HepG2 (cell line): ENCODE results near the gene RABGAP1L. TPM values are rescaled to one million over a fixed set of nuclear protein-coding genes. Genes with fewer than 3 reads are reported as not detected.

Experiments
- ATAC-seq: fragments of 200-7000 bp; cut with Tn5 transposase; 3 replicates; pipeline ENCODE4 v1.9.1; 2020; ENCODE audit warnings: mild to moderate bottlenecking, moderate library complexity
- BruUV-seq: library from RNA; stranded (reverse); fragments of 400-500 nt; replicated peaks from 2 replicates; lab custom pipeline; 2021; lab: Mats Ljungman, UMichigan
- CTCF ChIA-PET: fragments of 300-600 bp; formaldehyde crosslinking; extraction: SDS; loops from one replicate; lab custom pipeline; 2021; ENCODE audit warnings: low total read pairs, inconsistent platforms, low intra/inter-chr PET ratio; lab: Yijun Ruan, JAX
- POLR2A ChIA-PET: fragments of 350-600 bp; sonication (Branson Sonifier 250); formaldehyde crosslinking; loops from one replicate; lab custom pipeline; 2020; ENCODE audit warnings: antibody characterized with exemption, inconsistent platforms; lab: Yijun Ruan, JAX
- DNase-seq: peaks from one replicate; pipeline ENCODE4 v3.0.0-alpha.2; 2015; ENCODE audit warnings: low spot score
- FAIRE-seq: peaks from 3 replicates; lab custom pipeline; 2011; peaks lifted over from hg19 to GRCh38; lab: Jason Lieb, UNC
- H2AFZ ChIP-seq: one replicate; pipeline ENCODE4 v1.6.1; 2011; ENCODE audit warnings: low read length, inconsistent platforms
- H3K27ac ChIP-seq: fragments of 300-600 bp; 3 replicates; pipeline ENCODE4 v1.8.0; 2011; ENCODE audit warnings: mixed run types, mild to moderate bottlenecking, mixed read lengths, low read length, inconsistent platforms; ENCODE audit not compliant: insufficient read depth; ENCODE audit errors: extremely low read length
- H3K27me3 ChIP-seq, 2 experiments: fragments of 200-600 bp in 1 of 2; 2 replicates in 1 of 2; 3 replicates in 1 of 2; pipeline versions ENCODE4 v1.6.0 to v1.8.0; 2011; ENCODE audit warnings: low read length in 2 of 2, mild to moderate bottlenecking in 2 of 2, moderate library complexity in 2 of 2, inconsistent platforms in 1 of 2; ENCODE audit not compliant: insufficient read depth in 2 of 2, control insufficient read depth in 1 of 2
- H3K36me3 ChIP-seq, 2 experiments: fragments of 200-600 bp in 1 of 2; replicated peaks in 1 of 2; 2 replicates in 1 of 2; 3 replicates in 1 of 2; pipeline versions ENCODE4 v1.5.1 to v1.8.0; 2011; ENCODE audit warnings: low read length in 2 of 2, inconsistent platforms in 1 of 2; ENCODE audit not compliant: insufficient read depth in 2 of 2, control insufficient read depth in 1 of 2
- H3K4me1 ChIP-seq: 2 replicates; pipeline ENCODE4 v1.5.1; 2012; ENCODE audit warnings: low read length, inconsistent platforms; ENCODE audit not compliant: insufficient read depth
- H3K4me2 ChIP-seq: 2 replicates; pipeline ENCODE4 v1.6.0; 2011; ENCODE audit warnings: low read depth, low read length, inconsistent platforms
- H3K4me3 ChIP-seq, 3 experiments: fragments of 200-600 bp in 1 of 3; sonication (generic), shearing (Covaris generic) in 1 of 3; replicated peaks in 1 of 3; 2 replicates each; pipeline ENCODE4 v1.5.1; 2011 to 2016; ENCODE audit warnings: low read length in 3 of 3, inconsistent platforms in 2 of 3, low read depth in 2 of 3, mild to moderate bottlenecking in 2 of 3, control low read depth in 1 of 3, mixed read lengths in 1 of 3; ENCODE audit not compliant: insufficient read depth in 1 of 3
- H3K79me2 ChIP-seq: one replicate; pipeline ENCODE4 v1.6.1; 2011; ENCODE audit warnings: low read length, inconsistent platforms; ENCODE audit not compliant: insufficient read depth
- H3K9ac ChIP-seq: 2 replicates; pipeline ENCODE4 v1.6.0; 2011; ENCODE audit warnings: mild to moderate bottlenecking, low read depth, low read length, inconsistent platforms; ENCODE audit not compliant: insufficient read depth
- H3K9me3 ChIP-seq: 2 replicates; pipeline ENCODE4 v1.5.1; 2012; ENCODE audit warnings: mild to moderate bottlenecking, low read length
- H4K20me1 ChIP-seq: 2 replicates; pipeline ENCODE4 v1.6.0; 2011; ENCODE audit warnings: inconsistent platforms, mild to moderate bottlenecking, low read length, moderate library complexity; ENCODE audit not compliant: insufficient read depth
- DNMT1 ChIP-seq: sonication (generic); formaldehyde crosslinking; IDR thresholded peaks from 2 replicates; pipeline ENCODE4 v1.5.1; 2020; ENCODE audit warnings: mild to moderate bottlenecking, missing genetic modification reagents
- FOXC1 ChIP-seq: sonication (generic); formaldehyde crosslinking; IDR thresholded peaks from 2 replicates; pipeline ENCODE4 v1.8.0; 2022; ENCODE audit warnings: mild to moderate bottlenecking, missing genetic modification reagents, borderline replicate concordance
- TCF12 ChIP-seq, 2 experiments: fragments of 450-650 bp in 1 of 2; sonication (generic) in 1 of 2; formaldehyde crosslinking in 1 of 2; IDR thresholded peaks; 2 replicates each; pipeline versions ENCODE4 v1.6.1 to v1.8.0; 2017 to 2022; ENCODE audit warnings: antibody characterized with exemption in 1 of 2, mild to moderate bottlenecking in 1 of 2, missing genetic modification reagents in 1 of 2, moderate library complexity in 1 of 2
- TEAD2 ChIP-seq: sonication (generic); formaldehyde crosslinking; IDR thresholded peaks from 2 replicates; pipeline ENCODE4 v1.9.0; 2021; ENCODE audit warnings: missing genetic modification reagents
- ZNF136 ChIP-seq: sonication (generic); formaldehyde crosslinking; IDR thresholded peaks from 2 replicates; pipeline ENCODE4 v1.8.1; 2022; ENCODE audit warnings: low read depth, mild to moderate bottlenecking, moderate library complexity, missing genetic modification reagents
- ZNF160 ChIP-seq: sonication (generic); formaldehyde crosslinking; IDR thresholded peaks from 2 replicates; pipeline ENCODE4 v1.8.0; 2022; ENCODE audit warnings: mild to moderate bottlenecking, inconsistent platforms, missing genetic modification reagents
- in situ Hi-C: cut with HindIII; loops from 2 replicates; pipeline ENCODE4 v1.10.0; 2017; ENCODE audit warnings: low pct_unique_long_range_greater_than_20kb; ENCODE audit not compliant: extremely low pct_ligation_motif_present
- intact Hi-C: fragments of 100-400 bp; cut with micrococcal nuclease; formaldehyde crosslinking; loops from one replicate; pipeline ENCODE4 v1.10.0; 2022; ENCODE audit not compliant: unreplicated experiment
- polyA plus RNA-seq, 8 experiments: library from polyadenylated mRNA; depleted of rRNA in 3 of 8; stranded (reverse) in 7 of 8; unstranded in 1 of 8; fragments of >200 nt; fragmentation: Illumina TruSeq in 4 of 8; extraction: Trizol in 4 of 8; gene quantifications; 2 replicates each; pipeline versions ENCODE4 v1.2.1 to v1.2.3, GENCODE V29; 2011 to 2016; ENCODE audit warnings: low read depth in 4 of 8, missing spikeins in 1 of 8, mixed read lengths in 1 of 8; ENCODE audit not compliant: insufficient read depth in 1 of 8
- total RNA-seq, 5 experiments: library from RNA; depleted of rRNA; stranded (reverse); fragments of >200 nt; fragmentation: Illumina TruSeq; extraction: Trizol; gene quantifications; 2 replicates each; pipeline ENCODE4 v1.2.3, GENCODE V29; 2016; ENCODE audit warnings: low read depth in 1 of 5
- TF ChIP-seq, protein P1 (sequence below): sonication (generic); formaldehyde crosslinking; IDR thresholded peaks from 2 replicates; pipeline ENCODE4 v1.8.0; 2022; ENCODE audit warnings: mild to moderate bottlenecking, missing genetic modification reagents
- TF ChIP-seq, protein P2 (sequence below): sonication (generic); formaldehyde crosslinking; IDR thresholded peaks from 2 replicates; pipeline ENCODE4 v1.5.1; 2020; ENCODE audit warnings: missing genetic modification reagents, mild to moderate bottlenecking, borderline replicate concordance

The RABGAP1L gene
- total and polyA plus RNA-seq, 2 of the 13 experiments (the other 11 are each of a cell fraction or from before 2014, with no cell fraction given) = 7.9 to 22.6 TPM

DNA sequence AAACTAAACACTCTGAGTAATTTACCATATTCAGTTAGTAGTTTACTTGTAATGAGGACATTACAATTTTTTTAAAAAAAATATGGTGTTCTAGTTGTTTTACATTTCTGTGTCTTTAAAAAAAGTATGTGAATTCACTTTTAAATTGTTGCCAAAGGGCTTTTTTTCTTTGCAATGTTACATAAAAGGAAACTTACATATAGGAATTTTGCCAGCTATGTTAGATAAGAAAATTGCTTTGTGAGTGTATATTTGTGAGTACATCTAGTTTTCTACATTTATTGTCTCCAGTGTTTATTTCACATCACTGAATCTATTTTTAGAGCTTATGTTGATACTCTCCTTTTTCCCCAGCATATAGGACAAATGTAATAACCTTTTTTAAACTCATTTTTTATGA is 495.2 kb downstream of the RABGAP1L start:
- BruUV-seq = no TSS peak
- CTCF ChIA-PET = no interaction called here
- Histone ChIP-seq H3K9me3 (peaks cover 6% of the 10 kb centered on the region; the same call in 1 of the 2 replicates), H3K4me1 (peaks cover 25% of the 10 kb centered on the region), H3K27ac (no peak overlapping the region), H3K4me2 (no peak overlapping the region), H3K27me3 (no peaks in the 10 kb centered on the region), H3K9ac (no peak overlapping the region), H3K36me3 (no peaks in the 10 kb centered on the region), H3K4me3 (no peak overlapping the region), H3K79me2 (no peaks in the 10 kb centered on the region), H4K20me1 (no peaks in the 10 kb centered on the region), H2AFZ (no peak overlapping the region)
- no peak for FAIRE-seq
- TF ChIP-seq, protein P1, sequence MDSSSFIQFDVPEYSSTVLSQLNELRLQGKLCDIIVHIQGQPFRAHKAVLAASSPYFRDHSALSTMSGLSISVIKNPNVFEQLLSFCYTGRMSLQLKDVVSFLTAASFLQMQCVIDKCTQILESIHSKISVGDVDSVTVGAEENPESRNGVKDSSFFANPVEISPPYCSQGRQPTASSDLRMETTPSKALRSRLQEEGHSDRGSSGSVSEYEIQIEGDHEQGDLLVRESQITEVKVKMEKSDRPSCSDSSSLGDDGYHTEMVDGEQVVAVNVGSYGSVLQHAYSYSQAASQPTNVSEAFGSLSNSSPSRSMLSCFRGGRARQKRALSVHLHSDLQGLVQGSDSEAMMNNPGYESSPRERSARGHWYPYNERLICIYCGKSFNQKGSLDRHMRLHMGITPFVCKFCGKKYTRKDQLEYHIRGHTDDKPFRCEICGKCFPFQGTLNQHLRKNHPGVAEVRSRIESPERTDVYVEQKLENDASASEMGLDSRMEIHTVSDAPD = no peak
- TF ChIP-seq TCF12 (IDR thresholded peaks at IDR 0.05) (no peak), TCF12 (CRISPR knock-in tag; IDR thresholded peaks at IDR 0.05) (no peak), DNMT1 (CRISPR knock-in tag) (no peak), ZNF136 (no peak), FOXC1 (no peak), ZNF160 (CRISPR knock-in tag) (no peak), TEAD2 (CRISPR knock-in tag) (no peak)
- TF ChIP-seq, protein P2, sequence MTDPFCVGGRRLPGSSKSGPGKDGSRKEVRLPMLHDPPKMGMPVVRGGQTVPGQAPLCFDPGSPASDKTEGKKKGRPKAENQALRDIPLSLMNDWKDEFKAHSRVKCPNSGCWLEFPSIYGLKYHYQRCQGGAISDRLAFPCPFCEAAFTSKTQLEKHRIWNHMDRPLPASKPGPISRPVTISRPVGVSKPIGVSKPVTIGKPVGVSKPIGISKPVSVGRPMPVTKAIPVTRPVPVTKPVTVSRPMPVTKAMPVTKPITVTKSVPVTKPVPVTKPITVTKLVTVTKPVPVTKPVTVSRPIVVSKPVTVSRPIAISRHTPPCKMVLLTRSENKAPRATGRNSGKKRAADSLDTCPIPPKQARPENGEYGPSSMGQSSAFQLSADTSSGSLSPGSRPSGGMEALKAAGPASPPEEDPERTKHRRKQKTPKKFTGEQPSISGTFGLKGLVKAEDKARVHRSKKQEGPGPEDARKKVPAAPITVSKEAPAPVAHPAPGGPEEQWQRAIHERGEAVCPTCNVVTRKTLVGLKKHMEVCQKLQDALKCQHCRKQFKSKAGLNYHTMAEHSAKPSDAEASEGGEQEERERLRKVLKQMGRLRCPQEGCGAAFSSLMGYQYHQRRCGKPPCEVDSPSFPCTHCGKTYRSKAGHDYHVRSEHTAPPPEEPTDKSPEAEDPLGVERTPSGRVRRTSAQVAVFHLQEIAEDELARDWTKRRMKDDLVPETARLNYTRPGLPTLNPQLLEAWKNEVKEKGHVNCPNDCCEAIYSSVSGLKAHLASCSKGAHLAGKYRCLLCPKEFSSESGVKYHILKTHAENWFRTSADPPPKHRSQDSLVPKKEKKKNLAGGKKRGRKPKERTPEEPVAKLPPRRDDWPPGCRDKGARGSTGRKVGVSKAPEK (CRISPR knock-in tag) = no peak
- DNase-seq = no peak
- no peak for ATAC-seq
- intact Hi-C loops (no loop called here), in situ Hi-C loops (no loop called here)
- POLR2A ChIA-PET = no interaction called here
